ENCODE measurements around the gene CLEC1A. TPM values are rescaled to one million over a fixed set of nuclear protein-coding genes. Genes with fewer than 3 reads are reported as not detected.

CLEC1A gene
- total RNA-seq, 4 donors from 2014 or later = 2.1 TPM; not detected in 3

GRCh38 chr12:10113075-10113474 is 14.3 kb upstream of the CLEC1A start:
- TF ChIP-seq POLR2A (IDR thresholded peaks at IDR 0.05) (no peak), CTCF (IDR thresholded peaks at IDR 0.05) (no peak)
- Histone ChIP-seq H3K27me3 (no peaks in the 10 kb centered on the region), H3K36me3 (no peaks in the 10 kb centered on the region), H3K4me3 (no peak overlapping the region), H3K27ac (no peak overlapping the region), H3K4me1 (no peaks in the 10 kb centered on the region), H3K9me3 (no peaks in the 10 kb centered on the region)
- no peak for DNase-seq

GRCh38 chr12:10111451-10111850 is 12.7 kb upstream of the CLEC1A start:
- Histone ChIP-seq H3K4me3 (no peak overlapping the region), H3K27ac (no peak overlapping the region), H3K27me3 (no peaks in the 10 kb centered on the region), H3K9me3 (no peaks in the 10 kb centered on the region), H3K36me3 (no peaks in the 10 kb centered on the region), H3K4me1 (no peaks in the 10 kb centered on the region)
- no peak for DNase-seq
- no peak for TF ChIP-seq POLR2A (IDR thresholded peaks at IDR 0.05)
- no peak for TF ChIP-seq CTCF (IDR thresholded peaks at IDR 0.05)

- no peaks in the 10 kb centered on the region for H3K4me1 ChIP-seq
- TF ChIP-seq CTCF (IDR thresholded peaks at IDR 0.05) (no peak), POLR2A (IDR thresholded peaks at IDR 0.05) (no peak)
- no peaks in the 10 kb centered on the region for H3K27me3 ChIP-seq
- no peak overlapping the region for H3K4me3 ChIP-seq
- DNase-seq = no peak
- H3K9me3 ChIP-seq = no peaks in the 10 kb centered on the region
- no peaks in the 10 kb centered on the region for H3K36me3 ChIP-seq
- H3K27ac ChIP-seq = no peak overlapping the region
Observed at GRCh38 chr12:10110256-10110844, 11.6 kb upstream of the CLEC1A start.

- H3K27ac ChIP-seq = peak overlapping the region in 1 of 4 donors; percentile 35
- no peak for TF ChIP-seq CTCF (IDR thresholded peaks at IDR 0.05)
- TF ChIP-seq POLR2A (IDR thresholded peaks at IDR 0.05) = no peak
- H3K4me3 ChIP-seq = no peak overlapping the region
- H3K9me3 ChIP-seq = no peaks in the 10 kb centered on the region
- no peaks in the 10 kb centered on the region for H3K27me3 ChIP-seq
- no peaks in the 10 kb centered on the region for H3K36me3 ChIP-seq
- DNase-seq = no peak
- peaks cover 0 to 10% (median 0%) of the 10 kb centered on the region in 4 donors for H3K4me1 ChIP-seq
Observed at GRCh38 chr12:10102322-10102721, 3.5 kb upstream of the CLEC1A start.

GRCh38 chr12:10101648-10102220 is 2.9 kb upstream of the CLEC1A start:
- no peak for DNase-seq
- H3K4me1 ChIP-seq = peaks cover 0 to 10% (median 0%) of the 10 kb centered on the region in 4 donors
- TF ChIP-seq CTCF (IDR thresholded peaks at IDR 0.05) = no peak
- TF ChIP-seq POLR2A (IDR thresholded peaks at IDR 0.05) = no peak
- no peaks in the 10 kb centered on the region for H3K9me3 ChIP-seq
- peak overlapping the region in 1 of 4 donors; percentile 35 for H3K27ac ChIP-seq
- no peaks in the 10 kb centered on the region for H3K36me3 ChIP-seq
- no peak overlapping the region for H3K4me3 ChIP-seq
- H3K27me3 ChIP-seq = no peaks in the 10 kb centered on the region
